ENCODE results near the gene USHBP1. TPM values are rescaled to one million over a fixed set of nuclear protein-coding genes. Genes with fewer than 3 reads are reported as not detected.
A peak's percentile ranks its signal among the peaks of the same experiment; 100 is the strongest.
"Not testable (repeated sequence)": the region's sequence is repeated elsewhere in the genome, so short reads cannot be mapped to it uniquely, and the experiment has no call there.

The USHBP1 gene
- total RNA-seq, 1 donor from 2014 or later: not detected

GRCh38 chr19:17296976-17297375 lies 32.4 kb upstream of the USHBP1 start:
- DNase-seq (ENCODE audit: low read depth) (peak; percentile 82), FAIRE-seq (no peak)
- H3K27me3 ChIP-seq (ENCODE audit: control insufficient read depth, insufficient read depth, low read length): no peaks in the 10 kb centered on the region
- H3K4me3 ChIP-seq (ENCODE audit: low read depth, low read length): no peak overlapping the region
- TF ChIP-seq CTCF (IDR thresholded peaks at IDR 0.05; ENCODE audit: insufficient read depth, low read length, severe bottlenecking): no peak
- peaks cover 2% of the 10 kb centered on the region for H3K36me3 ChIP-seq (ENCODE audit: control insufficient read depth, insufficient read depth, low read length)

GRCh38 chr19:17296273-17296672 lies 31.7 kb upstream of the USHBP1 start:
- FAIRE-seq (no peak), DNase-seq (ENCODE audit: low read depth) (peak; percentile 65)
- Histone ChIP-seq H3K27me3 (ENCODE audit: control insufficient read depth, insufficient read depth, low read length) (no peaks in the 10 kb centered on the region), H3K4me3 (ENCODE audit: low read depth, low read length) (no peak overlapping the region), H3K36me3 (ENCODE audit: control insufficient read depth, insufficient read depth, low read length) (peaks cover 2% of the 10 kb centered on the region)
- TF ChIP-seq CTCF (IDR thresholded peaks at IDR 0.05; ENCODE audit: insufficient read depth, low read length, severe bottlenecking): peak; percentile 23

GRCh38 chr19:17295551-17295950 lies 31.0 kb upstream of the USHBP1 start:
- DNase-seq (ENCODE audit: low read depth); H3K27me3 ChIP-seq (ENCODE audit: control insufficient read depth, insufficient read depth, low read length); H3K36me3 ChIP-seq (ENCODE audit: control insufficient read depth, insufficient read depth, low read length); H3K4me3 ChIP-seq (ENCODE audit: low read depth, low read length); FAIRE-seq: not testable (repeated sequence)

GRCh38 chr19:17294051-17294891 lies 29.7 kb upstream of the USHBP1 start:
- FAIRE-seq: no peak
- TF ChIP-seq CTCF (IDR thresholded peaks at IDR 0.05; ENCODE audit: insufficient read depth, low read length, severe bottlenecking): no peak
- H3K36me3 ChIP-seq (ENCODE audit: control insufficient read depth, insufficient read depth, low read length): peaks cover 2% of the 10 kb centered on the region
- H3K27me3 ChIP-seq (ENCODE audit: control insufficient read depth, insufficient read depth, low read length): no peaks in the 10 kb centered on the region
- no peak overlapping the region for H3K4me3 ChIP-seq (ENCODE audit: low read depth, low read length)
- DNase-seq (ENCODE audit: low read depth): no peak

GRCh38 chr19:17293605-17294004 lies 29.1 kb upstream of the USHBP1 start:
- FAIRE-seq (no peak), DNase-seq (ENCODE audit: low read depth) (no peak)
- H3K4me3 ChIP-seq (ENCODE audit: low read depth, low read length): no peak overlapping the region
- peaks cover 2% of the 10 kb centered on the region for H3K36me3 ChIP-seq (ENCODE audit: control insufficient read depth, insufficient read depth, low read length)
- no peak for TF ChIP-seq CTCF (IDR thresholded peaks at IDR 0.05; ENCODE audit: insufficient read depth, low read length, severe bottlenecking)
- H3K27me3 ChIP-seq (ENCODE audit: control insufficient read depth, insufficient read depth, low read length): no peaks in the 10 kb centered on the region

GRCh38 chr19:17292301-17293074 lies 27.9 kb upstream of the USHBP1 start:
- DNase-seq (ENCODE audit: low read depth) (peak; percentile 81), FAIRE-seq (no peak)

More at GRCh38 chr19:17292301-17293074, 27.9 kb upstream of the USHBP1 start:
- Histone ChIP-seq H3K36me3 (ENCODE audit: control insufficient read depth, insufficient read depth, low read length) (peaks cover 2% of the 10 kb centered on the region), H3K27me3 (ENCODE audit: control insufficient read depth, insufficient read depth, low read length) (no peaks in the 10 kb centered on the region), H3K4me3 (ENCODE audit: low read depth, low read length) (peak overlapping the region; percentile 46)
- TF ChIP-seq CTCF (IDR thresholded peaks at IDR 0.05; ENCODE audit: insufficient read depth, low read length, severe bottlenecking): peak; percentile 79

All from bronchial epithelial cell (primary cell).